SK-MEL-5 (cell line): ENCODE measurements around the gene CBLN3. TPM values are rescaled to one million over a fixed set of nuclear protein-coding genes. Genes with fewer than 3 reads are reported as not detected.
"Not testable (repeated sequence)": the region's sequence is repeated elsewhere in the genome, so short reads cannot be mapped to it uniquely, and the experiment has no call there.

ENCODE experiments used
- DNase-seq: peaks from one replicate; pipeline ENCODE4 v3.0.0-alpha.2; 2016; ENCODE audit warnings: low read depth, low spot score
- in situ Hi-C: cut with HindIII; loops from 2 replicates; pipeline ENCODE4 v1.10.0; 2016; ENCODE audit warnings: low sequenced_read_pairs, high pct_unique_total_duplicates, low pct_unique_long_range_greater_than_20kb
- total RNA-seq: library from RNA; depleted of rRNA; stranded (reverse); fragments of >200 nt; shearing (Covaris generic); gene quantifications from 2 replicates; pipeline ENCODE4 v1.2.3, GENCODE V29; 2014

The CBLN3 gene
- total RNA-seq, 1 experiment from 2014 or later: 0.24 TPM

GRCh38 chr14:24398293-24398652 is 31.2 kb downstream of the CBLN3 start:
- no peak for DNase-seq
- in situ Hi-C loops: no loop called here

- no peak for DNase-seq
- in situ Hi-C loops: no loop called here
Observed at GRCh38 chr14:24397639-24398292, 31.7 kb downstream of the CBLN3 start.

- in situ Hi-C loops: no loop called here
Observed at GRCh38 chr14:24395609-24396582, 33.6 kb downstream of the CBLN3 start.

GRCh38 chr14:24394275-24394674 is 35.2 kb downstream of the CBLN3 start:
- DNase-seq: peak; percentile 24
- in situ Hi-C loops: no loop called here

More at GRCh38 chr14:24395609-24396582, 33.6 kb downstream of the CBLN3 start:
- DNase-seq: peak; percentile 11

- in situ Hi-C loops: no loop called here
- DNase-seq: no peak
Observed at GRCh38 chr14:24392325-24393091, 37.0 kb downstream of the CBLN3 start.

GRCh38 chr14:24390701-24391468 is 38.6 kb downstream of the CBLN3 start:
- in situ Hi-C loops: no loop called here
- no peak for DNase-seq

GRCh38 chr14:24389226-24389848 is 40.1 kb downstream of the CBLN3 start:
- no peak for DNase-seq
- in situ Hi-C loops: no loop called here

GRCh38 chr14:24388474-24389179 is 40.8 kb downstream of the CBLN3 start:
- in situ Hi-C loops: no loop called here
- peak; percentile 55 for DNase-seq

- DNase-seq, in situ Hi-C loops: not testable (repeated sequence)
Observed at GRCh38 chr14:24387579-24387978, 41.9 kb downstream of the CBLN3 start.

GRCh38 chr14:24387009-24387345 is 42.5 kb downstream of the CBLN3 start:
- in situ Hi-C loops: no loop called here
- DNase-seq: no peak

- in situ Hi-C loops: no loop called here
Observed at GRCh38 chr14:24385524-24385923, 43.9 kb downstream of the CBLN3 start.

GRCh38 chr14:24384169-24384568 is 45.3 kb downstream of the CBLN3 start:
- no peak for DNase-seq
- in situ Hi-C loops: no loop called here

More at GRCh38 chr14:24385524-24385923, 43.9 kb downstream of the CBLN3 start:
- no peak for DNase-seq

GRCh38 chr14:24382064-24382371 is 47.5 kb downstream of the CBLN3 start:
- in situ Hi-C loops: no loop called here
- DNase-seq: no peak

GRCh38 chr14:24381363-24382063 is 48.0 kb downstream of the CBLN3 start:
- in situ Hi-C loops: no loop called here
- no peak for DNase-seq

- in situ Hi-C loops: no loop called here
- no peak for DNase-seq
Observed at GRCh38 chr14:24379907-24380730, 49.3 kb downstream of the CBLN3 start.
